Measurements from ENCODE around the gene MACROD2.

DNA sequence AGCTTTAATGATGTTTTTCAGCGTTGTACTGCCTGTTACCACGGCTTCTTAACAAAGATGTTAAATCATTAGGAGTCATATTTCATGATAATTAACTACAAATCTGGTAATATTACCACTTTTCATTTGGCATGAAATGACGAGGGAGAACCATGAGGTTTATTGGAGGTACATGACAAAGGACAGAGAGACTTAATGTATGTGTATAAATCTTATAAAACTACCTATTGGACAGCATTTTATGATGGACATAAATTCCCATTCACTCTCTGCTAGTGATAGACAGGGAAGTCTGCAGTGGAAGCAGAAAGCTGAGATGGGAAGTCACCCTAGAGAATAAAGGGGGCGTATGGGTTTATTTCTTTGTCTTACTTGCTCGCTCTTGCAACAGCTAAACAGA, 1292.0 kb downstream of the MACROD2 start:
- TF ChIP-seq ZFP3 (CRISPR knock-in tag; IDR thresholded peaks at IDR 0.05) (no peak), ZNF8 (CRISPR knock-in tag; IDR thresholded peaks at IDR 0.05) (no peak), ZFP30 (CRISPR knock-in tag; IDR thresholded peaks at IDR 0.05) (no peak), TCF4 (CRISPR knock-in tag; IDR thresholded peaks at IDR 0.05; ENCODE audit: borderline replicate concordance) (no peak), RARB (CRISPR knock-in tag; IDR thresholded peaks at IDR 0.05) (no peak), ARNTL (CRISPR knock-in tag; IDR thresholded peaks at IDR 0.05; ENCODE audit: borderline replicate concordance, low read depth) (no peak), ZC3H10 (CRISPR knock-in tag; IDR thresholded peaks at IDR 0.05) (no peak)
- TF ChIP-seq, protein P1, sequence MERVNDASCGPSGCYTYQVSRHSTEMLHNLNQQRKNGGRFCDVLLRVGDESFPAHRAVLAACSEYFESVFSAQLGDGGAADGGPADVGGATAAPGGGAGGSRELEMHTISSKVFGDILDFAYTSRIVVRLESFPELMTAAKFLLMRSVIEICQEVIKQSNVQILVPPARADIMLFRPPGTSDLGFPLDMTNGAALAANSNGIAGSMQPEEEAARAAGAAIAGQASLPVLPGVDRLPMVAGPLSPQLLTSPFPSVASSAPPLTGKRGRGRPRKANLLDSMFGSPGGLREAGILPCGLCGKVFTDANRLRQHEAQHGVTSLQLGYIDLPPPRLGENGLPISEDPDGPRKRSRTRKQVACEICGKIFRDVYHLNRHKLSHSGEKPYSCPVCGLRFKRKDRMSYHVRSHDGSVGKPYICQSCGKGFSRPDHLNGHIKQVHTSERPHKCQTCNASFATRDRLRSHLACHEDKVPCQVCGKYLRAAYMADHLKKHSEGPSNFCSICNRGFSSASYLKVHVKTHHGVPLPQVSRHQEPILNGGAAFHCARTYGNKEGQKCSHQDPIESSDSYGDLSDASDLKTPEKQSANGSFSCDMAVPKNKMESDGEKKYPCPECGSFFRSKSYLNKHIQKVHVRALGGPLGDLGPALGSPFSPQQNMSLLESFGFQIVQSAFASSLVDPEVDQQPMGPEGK (CRISPR knock-in tag; IDR thresholded peaks at IDR 0.05; ENCODE audit: borderline replicate concordance) = no peak
